SK-N-SH (cell line): ENCODE results near the gene SMO. TPM values are rescaled to one million over a fixed set of nuclear protein-coding genes. Genes with fewer than 3 reads are reported as not detected.

Experiments
- CTCF ChIA-PET: fragments of 300-600, 350-600 bp; formaldehyde crosslinking; extraction: SDS; loops from one replicate; lab custom pipeline; 2021; lab: Yijun Ruan, JAX
- POLR2A ChIA-PET: fragments of 350-600 bp; sonication (Branson Sonifier 250); formaldehyde crosslinking; extraction: SDS; loops from one replicate; lab custom pipeline; 2020; ENCODE audit warnings: antibody characterized with exemption, inconsistent platforms; lab: Yijun Ruan, JAX
- DNase-seq: peaks from one replicate; pipeline ENCODE4 v3.0.0; 2012
- H2AFZ ChIP-seq: fragments of 200-600 bp; sonication (generic); 2 replicates; pipeline ENCODE4 v1.8.1; 2016; ENCODE audit warnings: antibody characterized with exemption, mild to moderate bottlenecking, low read depth
- H3F3A ChIP-seq: fragments of 200-600 bp; sonication (generic); replicated peaks from 2 replicates; pipeline ENCODE3; 2016; ENCODE audit warnings: antibody characterized with exemption, mild to moderate bottlenecking; ENCODE audit not compliant: insufficient read depth
- H3K27ac ChIP-seq, 2 experiments: fragments of 200-500 bp in 1 of 2; fragments of 200-600 bp in 1 of 2; sonication (Bioruptor generic) in 1 of 2; sonication (generic), shearing (Covaris generic) in 1 of 2; 2 replicates each; pipeline versions ENCODE4 v1.5.1 to v1.6.1; 2014 to 2016; ENCODE audit warnings: low read depth in 2 of 2, inconsistent platforms in 1 of 2, low read length in 1 of 2, mild to moderate bottlenecking in 1 of 2, mixed read lengths in 1 of 2
- H3K27me3 ChIP-seq: fragments of 200-600 bp; sonication (generic), shearing (Covaris generic); 2 replicates; pipeline ENCODE4 v1.6.1; 2016; ENCODE audit warnings: mixed run types; ENCODE audit not compliant: insufficient read depth
- H3K36me3 ChIP-seq, 2 experiments: fragments of 200-500 bp in 1 of 2; fragments of 200-600 bp in 1 of 2; sonication (Bioruptor generic) in 1 of 2; sonication (generic) in 1 of 2; replicated peaks in 1 of 2; 2 replicates each; pipeline versions ENCODE3 to v1.5.1; 2014 to 2016; ENCODE audit warnings: low read length in 1 of 2, mild to moderate bottlenecking in 1 of 2; ENCODE audit not compliant: insufficient read depth in 2 of 2, control insufficient read depth in 1 of 2
- H3K4me1 ChIP-seq, 2 experiments: fragments of 200-500 bp in 1 of 2; fragments of 200-600 bp in 1 of 2; sonication (Bioruptor generic) in 1 of 2; sonication (generic), shearing (Covaris generic) in 1 of 2; 2 replicates each; pipeline versions ENCODE4 v1.5.1 to v1.6.1; 2014 to 2016; ENCODE audit warnings: low read depth in 1 of 2, low read length in 1 of 2, mixed run types in 1 of 2; ENCODE audit not compliant: insufficient read depth in 2 of 2, control insufficient read depth in 1 of 2
- H3K4me2 ChIP-seq: fragments of 200-600 bp; sonication (generic), shearing (Covaris generic); 2 replicates; pipeline ENCODE4 v1.6.1; 2017; ENCODE audit warnings: mixed run types
- H3K4me3 ChIP-seq, 2 experiments: fragments of 200-500 bp in 1 of 2; fragments of 200-600 bp in 1 of 2; sonication (Bioruptor generic) in 1 of 2; sonication (generic), shearing (Covaris generic) in 1 of 2; 2 replicates each; pipeline versions ENCODE4 v1.5.1 to v1.8.1; 2014 to 2016; ENCODE audit warnings: low read depth in 2 of 2, inconsistent platforms in 1 of 2, low read length in 1 of 2, mild to moderate bottlenecking in 1 of 2, mixed read lengths in 1 of 2, moderate library complexity in 1 of 2
- H3K79me2 ChIP-seq: fragments of 200-600 bp; sonication (generic); 2 replicates; pipeline ENCODE4 v1.8.1; 2017; ENCODE audit warnings: mild to moderate bottlenecking; ENCODE audit not compliant: insufficient read depth
- H3K9ac ChIP-seq: fragments of 200-600 bp; sonication (generic); 2 replicates; pipeline ENCODE4 v1.6.1; 2017; ENCODE audit warnings: mixed run types
- H3K9me2 ChIP-seq: fragments of 200-600 bp; sonication (generic); 2 replicates; pipeline ENCODE4 v1.6.1; 2017; ENCODE audit warnings: mixed run types
- H3K9me3 ChIP-seq: fragments of 200-600 bp; sonication (generic); 2 replicates; pipeline ENCODE4 v1.6.1; 2017; ENCODE audit warnings: mixed run types, mild to moderate bottlenecking, moderate library complexity
- H4K20me1 ChIP-seq: fragments of 200-600 bp; sonication (generic); 2 replicates; pipeline ENCODE4 v1.6.1; 2017; ENCODE audit warnings: mild to moderate bottlenecking, mixed run types; ENCODE audit not compliant: insufficient read depth
- CHD2 ChIP-seq: fragments of 150-350 bp; IDR thresholded peaks from 2 replicates; pipeline ENCODE4 v1.6.1; 2018; ENCODE audit warnings: low read length; ENCODE audit not compliant: partially characterized antibody
- EP300 ChIP-seq, 2 experiments: IDR thresholded peaks; 2 replicates each; pipeline versions ENCODE4 v1.4.0 to v1.6.1; 2012; ENCODE audit warnings: borderline replicate concordance in 1 of 2, low read depth in 1 of 2, low read length in 1 of 2
- EZH2phosphoT487 ChIP-seq: fragments of 200-600 bp; sonication (generic); IDR thresholded peaks from 2 replicates; pipeline ENCODE4 v1.6.1; 2017; ENCODE audit warnings: low read depth, mixed run types, mild to moderate bottlenecking, antibody characterized with exemption, moderate library complexity, borderline replicate concordance
- FOSL2 ChIP-seq: IDR thresholded peaks from 2 replicates; pipeline ENCODE4 v1.4.0; 2012; ENCODE audit warnings: low read depth, mild to moderate bottlenecking, moderate library complexity, borderline replicate concordance
- FOXM1 ChIP-seq: IDR thresholded peaks from 2 replicates; pipeline ENCODE4 v1.4.0; 2012; ENCODE audit warnings: low read depth, mild to moderate bottlenecking
- GABPA ChIP-seq: IDR thresholded peaks from 2 replicates; pipeline ENCODE4 v1.4.0; 2012; ENCODE audit warnings: low read depth, mild to moderate bottlenecking
- GATA2 ChIP-seq: sonication (generic); formaldehyde crosslinking; IDR thresholded peaks from 2 replicates; pipeline ENCODE4 v1.5.0; 2020; ENCODE audit warnings: mild to moderate bottlenecking, missing genetic modification reagents
- IRF3 ChIP-seq: fragments of 150-350 bp; IDR thresholded peaks from 2 replicates; pipeline ENCODE4 v1.6.1; 2016; ENCODE audit warnings: mild to moderate bottlenecking, low read depth, low read length
- JUND ChIP-seq: IDR thresholded peaks from 2 replicates; pipeline ENCODE4 v1.4.0; 2012
- NFIC ChIP-seq: IDR thresholded peaks from 2 replicates; pipeline ENCODE4 v1.4.0; 2012; ENCODE audit warnings: borderline replicate concordance
- NRF1 ChIP-seq: IDR thresholded peaks from 2 replicates; pipeline ENCODE4 v1.6.1; 2012; ENCODE audit warnings: low read depth, mild to moderate bottlenecking, low read length
- PBX3 ChIP-seq: IDR thresholded peaks from 2 replicates; pipeline ENCODE4; 2012
- POLR2AphosphoS5 ChIP-seq: IDR thresholded peaks from 2 replicates; pipeline ENCODE4 v1.6.1; 2012; ENCODE audit warnings: low read depth, low read length
- RCOR1 ChIP-seq: fragments of 150-350 bp; IDR thresholded peaks from 2 replicates; pipeline ENCODE4 v1.6.1; 2017; ENCODE audit warnings: antibody characterized with exemption, low read length
- RFX5 ChIP-seq: IDR thresholded peaks from 2 replicates; pipeline ENCODE4 v1.6.1; 2012; ENCODE audit warnings: mild to moderate bottlenecking, improper control_type of control experiment, low read length
- RXRA ChIP-seq: IDR thresholded peaks from 2 replicates; pipeline ENCODE4 v1.4.0; 2012; ENCODE audit warnings: low read depth, mild to moderate bottlenecking, borderline replicate concordance
- SMC3 ChIP-seq: IDR thresholded peaks from 2 replicates; pipeline ENCODE4 v1.6.1; 2012; ENCODE audit warnings: low read depth, low read length, improper control_type of control experiment
- TAF1 ChIP-seq: IDR thresholded peaks from 2 replicates; pipeline ENCODE4 v1.6.1; 2012; ENCODE audit warnings: low read depth, mild to moderate bottlenecking, low read length, moderate library complexity, borderline replicate concordance
- USF1 ChIP-seq: IDR thresholded peaks from 2 replicates; pipeline ENCODE4 v1.4.0; 2012; ENCODE audit warnings: low read depth, borderline replicate concordance
- USF2 ChIP-seq: fragments of 150-350 bp; IDR thresholded peaks from 2 replicates; pipeline ENCODE4 v1.6.1; 2017; ENCODE audit warnings: antibody characterized with exemption, low read length, low read depth, borderline replicate concordance
- YY1 ChIP-seq: IDR thresholded peaks from 2 replicates; pipeline ENCODE4 v1.4.0; 2012; ENCODE audit warnings: low read depth, mild to moderate bottlenecking
- WGBS: methylation state at CpG from one replicate; pipeline ENCODE4 v1.1.6; 2017; ENCODE audit warnings: low lambda C conversion rate; 5-methylcytosine and 5-hydroxymethylcytosine counted together
- polyA plus RNA-seq, 3 experiments: library from polyadenylated mRNA; depleted of rRNA; stranded (reverse); fragments of >200 nt; gene quantifications; 2 replicates each; pipeline ENCODE4 v1.2.3, GENCODE V29; 2012

SMO gene
- polyA plus RNA-seq, 1 of the 3 experiments (the other 2 are of a cell fraction): 37.0 TPM

- POLR2A ChIA-PET: no interaction called here
Observed at GRCh38 chr7:129256221-129256620, 67.8 kb downstream of the SMO start.

GRCh38 chr7:129257168-129257567, 68.7 kb downstream of the SMO start:
- Histone ChIP-seq H3K27ac (no peak overlapping the region), H3K4me2 (no peak overlapping the region), H3K9ac (no peak overlapping the region), H4K20me1 (no peaks in the 10 kb centered on the region), H3K4me1 (peaks cover 0 to 4% of the 10 kb centered on the region in 2 experiments; a peak in 3 of 4 replicates), H3F3A (no peaks in the 10 kb centered on the region), H3K27me3 (no peaks in the 10 kb centered on the region), H3K79me2 (0 out of 2 replicates have a peak, but pooled peaks cover 4% of the 10 kb centered on the region), H3K9me3 (no peaks in the 10 kb centered on the region), H3K9me2 (no peaks in the 10 kb centered on the region), H2AFZ (no peak overlapping the region), H3K4me3 (no peak overlapping the region), H3K36me3 (no peaks in the 10 kb centered on the region)
- no peak for TF ChIP-seq TAF1
- no peak for TF ChIP-seq RXRA
- no peak for TF ChIP-seq PBX3
- no peak for TF ChIP-seq POLR2AphosphoS5
- TF ChIP-seq CHD2: no peak
- no peak for TF ChIP-seq GABPA
- TF ChIP-seq JUND: no peak
- TF ChIP-seq GATA2 (CRISPR knock-in tag): no peak
- TF ChIP-seq YY1: no peak
- no peak for TF ChIP-seq IRF3
- no peak for TF ChIP-seq FOSL2
- no peak for TF ChIP-seq USF2
- no peak for TF ChIP-seq EZH2phosphoT487
- TF ChIP-seq FOXM1: no peak
- no peak for TF ChIP-seq EP300 (IDR thresholded peaks at IDR 0.05; ENCODE audit: borderline replicate concordance in 1 of 2, low read depth in 1 of 2, low read length in 1 of 2)
- TF ChIP-seq RFX5: no peak
- no peak for TF ChIP-seq NFIC
- TF ChIP-seq USF1: no peak
- DNase-seq: no peak
- POLR2A ChIA-PET: no interaction called here
- CTCF ChIA-PET: interaction anchor here (0.5 to 2.1 kb wide), 2 partner anchors 23 to 39 kb away, joined by 3 to 16 read pairs; no protein-coding TSS in a partner anchor

More at GRCh38 chr7:129256221-129256620, 67.8 kb downstream of the SMO start:
- no peaks in the 10 kb centered on the region for H3K27me3 ChIP-seq
- TF ChIP-seq PBX3: no peak
- TF ChIP-seq POLR2AphosphoS5: no peak
- no peak for TF ChIP-seq RCOR1
- no peak for TF ChIP-seq FOXM1
- TF ChIP-seq SMC3: no peak
- TF ChIP-seq NRF1: no peak
- TF ChIP-seq FOSL2: no peak
- TF ChIP-seq JUND: no peak
- TF ChIP-seq, all 33 proteins: peak for 0
- Histone ChIP-seq H3K9me3 (no peaks in the 10 kb centered on the region), H3K9ac (no peak overlapping the region), H3K4me3 (no peak overlapping the region), H3K36me3 (no peaks in the 10 kb centered on the region), H2AFZ (no peak overlapping the region), H4K20me1 (no peaks in the 10 kb centered on the region), H3K27ac (no peak overlapping the region), H3K79me2 (0 out of 2 replicates have a peak, but pooled peaks cover 4% of the 10 kb centered on the region), H3F3A (no peaks in the 10 kb centered on the region), H3K4me1 (peaks cover 0 to 6% of the 10 kb centered on the region in 2 experiments; a peak in 3 of 4 replicates), H3K4me2 (no peak overlapping the region), H3K9me2 (no peaks in the 10 kb centered on the region)
- CTCF ChIA-PET: interaction anchor here (1.3 to 2.1 kb wide), 2 partner anchors 38 to 42 kb away, joined by 3 to 16 read pairs; no protein-coding TSS in a partner anchor
- WGBS: 86% methylated on average over 2 of the region's 2 CpGs
- DNase-seq: no peak
